HG03045 (cell line): Measurements from ENCODE around the gene CFAP45.

Experiments
- ATAC-seq: cut with Tn5 transposase; IDR thresholded peaks from one replicate; pipeline ENCODE4 v1.9.1; 2021; ENCODE audit warnings: mild to moderate bottlenecking, moderate library complexity; ENCODE audit not compliant: unreplicated experiment

The CFAP45 gene

DNA sequence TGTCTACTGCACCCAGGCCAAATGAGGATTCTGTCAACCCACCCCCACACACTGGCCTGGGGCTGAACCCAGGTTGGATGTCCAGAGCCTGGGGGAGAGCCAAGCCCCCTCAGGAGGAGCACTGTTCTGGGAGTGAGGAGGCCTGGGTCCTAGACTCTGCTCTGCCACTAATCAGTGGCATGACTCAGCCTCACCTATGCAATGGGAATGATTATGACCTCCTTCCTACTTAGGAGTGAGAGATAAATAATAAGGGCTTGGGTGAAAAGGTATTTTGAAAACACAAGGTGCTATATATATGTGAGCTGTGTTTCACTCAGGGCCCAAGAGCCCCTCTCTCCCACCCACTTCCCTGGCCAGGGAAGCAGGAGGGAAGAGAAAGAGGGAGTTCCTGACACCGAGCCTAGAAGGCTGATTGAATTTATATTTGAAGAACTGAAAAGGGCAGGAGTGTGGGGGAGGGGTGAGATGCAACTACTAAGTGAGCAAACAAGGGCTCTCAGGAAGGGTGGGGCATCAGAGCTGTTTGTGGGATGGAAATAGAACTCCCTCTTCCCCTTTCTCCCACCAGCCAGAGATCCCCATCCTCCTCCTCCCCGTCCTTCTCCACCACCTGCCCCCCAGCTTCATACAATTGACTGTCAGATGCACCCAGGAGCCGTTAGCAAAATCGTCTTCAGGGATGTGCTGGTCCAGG is 37.2 kb upstream of the CFAP45 start:
- no peak for ATAC-seq

- no peak for ATAC-seq
These were observed 36.4 kb upstream of the CFAP45 start for GRCh38 chr1:159936273-159936904.

- no peak for ATAC-seq
These were observed 35.8 kb upstream of the CFAP45 start for GRCh38 chr1:159935719-159936272.

GRCh38 chr1:159935305-159935704 is 35.3 kb upstream of the CFAP45 start:
- no peak for ATAC-seq

DNA sequence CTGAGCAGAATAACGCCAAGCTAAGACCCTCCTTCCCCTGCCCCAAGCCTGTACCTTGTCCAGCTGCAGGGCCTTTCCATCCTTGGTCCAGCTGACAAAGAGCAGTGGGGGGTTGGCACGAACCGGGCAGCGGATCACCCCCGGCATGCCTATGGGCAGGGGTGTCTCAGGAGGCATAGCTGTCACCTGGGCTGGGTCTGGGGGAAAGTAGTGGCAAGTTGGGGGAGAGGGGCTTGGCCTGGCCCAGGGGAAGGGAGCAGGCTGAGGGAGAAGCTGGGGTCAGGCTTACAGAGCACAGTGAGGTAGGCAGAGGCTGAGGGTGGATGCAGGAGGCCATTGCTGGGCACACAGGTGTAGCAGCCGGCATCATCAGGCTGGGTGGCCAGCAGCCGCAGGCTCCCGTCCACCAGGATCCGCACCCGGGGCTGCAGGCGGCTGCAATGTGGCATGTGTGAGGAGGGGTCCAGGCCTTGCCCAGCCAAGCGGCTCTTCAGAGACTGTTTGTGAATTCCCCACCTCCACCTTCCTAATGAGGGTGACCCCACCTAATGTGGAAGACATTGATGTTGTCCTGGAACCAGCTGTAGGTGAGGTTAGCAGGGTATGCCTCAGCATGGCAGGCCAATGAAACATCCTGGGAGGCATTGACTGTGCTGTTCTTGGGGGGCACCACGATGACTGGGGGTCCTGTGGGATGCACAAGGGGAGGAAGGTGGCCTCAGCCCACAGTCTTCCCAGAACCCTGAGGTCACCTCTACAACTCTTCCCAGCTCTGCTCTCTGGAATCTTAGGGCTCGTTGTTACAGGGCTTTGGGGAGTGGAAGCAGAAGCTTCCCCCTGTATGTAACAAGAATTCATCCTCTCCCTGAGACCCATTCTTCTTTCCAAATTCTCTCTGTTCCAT is 34.4 kb upstream of the CFAP45 start:
- ATAC-seq, result no peak

- no peak for ATAC-seq
These were observed 33.4 kb upstream of the CFAP45 start for GRCh38 chr1:159933347-159933746.

DNA sequence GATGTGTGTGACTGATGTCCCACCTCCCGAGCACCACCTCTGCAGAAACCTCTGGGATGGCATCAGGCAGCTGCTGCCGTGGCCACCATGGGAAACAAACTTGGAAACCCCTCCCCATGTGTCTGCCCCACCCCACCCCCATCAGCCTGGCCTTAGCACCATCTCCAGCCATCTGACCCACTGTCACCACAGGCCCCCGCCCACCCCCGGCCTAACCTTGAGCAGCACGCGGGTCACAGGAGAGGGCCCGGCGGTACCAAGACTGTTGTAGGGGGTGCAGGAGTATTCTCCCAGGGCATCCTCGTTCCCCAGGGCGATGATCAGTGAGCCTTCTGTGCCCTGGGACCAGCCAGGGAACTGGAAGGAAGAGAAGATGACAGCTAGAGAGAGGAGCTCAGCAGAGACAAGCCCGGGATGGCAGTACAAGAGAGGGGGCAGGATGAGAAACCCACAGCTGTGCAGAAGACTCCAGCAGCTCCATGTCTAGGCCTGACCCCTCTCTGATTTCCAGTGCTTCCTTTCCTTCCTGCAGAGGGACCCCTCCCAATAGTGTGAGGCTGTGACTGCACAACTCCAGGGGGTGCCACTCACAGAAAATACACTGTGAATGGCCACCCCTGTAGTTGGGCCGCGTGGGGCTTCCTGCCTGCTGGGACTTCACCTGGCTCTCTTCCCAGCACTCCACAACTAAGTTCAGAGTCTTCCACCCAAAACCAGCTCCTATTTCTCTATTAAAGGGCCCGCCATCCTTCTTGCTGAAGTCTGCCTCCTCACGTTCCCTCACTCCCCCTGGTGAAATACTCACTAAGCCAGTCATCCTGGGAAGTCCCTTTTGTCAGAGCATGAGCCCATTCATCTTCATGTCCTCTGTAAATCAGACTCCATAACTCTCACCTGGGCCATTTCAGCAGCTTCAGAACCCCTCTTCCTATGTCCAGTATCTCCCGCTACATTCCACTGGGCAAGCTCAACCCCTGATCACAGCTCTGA is 32.6 kb upstream of the CFAP45 start:
- ATAC-seq, result no peak

- no peak for ATAC-seq
These were observed 31.8 kb upstream of the CFAP45 start for GRCh38 chr1:159931795-159932173.

DNA sequence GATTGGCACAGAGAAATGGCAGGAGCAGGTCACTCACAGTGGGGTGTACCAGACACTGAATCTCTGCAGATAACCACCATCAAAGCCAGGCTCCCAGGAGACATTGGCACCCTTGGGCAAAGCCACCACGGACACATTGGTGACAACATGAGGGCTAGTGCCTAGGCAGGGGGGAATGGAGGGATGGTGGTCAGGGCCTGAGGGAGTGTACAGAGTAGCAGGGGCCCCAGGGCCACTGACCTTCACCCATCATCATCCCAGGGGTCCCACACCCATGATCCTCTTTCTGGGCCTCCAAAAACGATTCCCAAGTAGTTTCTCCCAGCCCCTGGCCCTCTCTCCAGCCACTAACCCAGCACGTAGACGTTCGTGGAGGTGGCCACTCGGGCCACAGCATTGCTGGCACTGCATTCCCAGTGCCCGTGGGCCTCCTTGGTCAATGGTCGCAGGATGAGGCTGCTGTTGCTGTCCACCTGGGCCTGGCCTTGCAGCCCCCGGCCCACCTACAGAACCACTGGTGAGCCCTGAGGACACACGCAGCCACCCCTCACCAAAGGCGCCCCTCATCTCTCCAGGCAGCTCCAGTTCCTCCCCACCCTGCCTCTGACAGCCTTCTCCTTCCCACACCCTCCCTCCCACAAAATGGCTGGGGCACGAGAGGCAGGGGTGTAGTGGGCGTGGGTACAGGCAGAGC is 31.3 kb upstream of the CFAP45 start:
- ATAC-seq, result no peak

DNA sequence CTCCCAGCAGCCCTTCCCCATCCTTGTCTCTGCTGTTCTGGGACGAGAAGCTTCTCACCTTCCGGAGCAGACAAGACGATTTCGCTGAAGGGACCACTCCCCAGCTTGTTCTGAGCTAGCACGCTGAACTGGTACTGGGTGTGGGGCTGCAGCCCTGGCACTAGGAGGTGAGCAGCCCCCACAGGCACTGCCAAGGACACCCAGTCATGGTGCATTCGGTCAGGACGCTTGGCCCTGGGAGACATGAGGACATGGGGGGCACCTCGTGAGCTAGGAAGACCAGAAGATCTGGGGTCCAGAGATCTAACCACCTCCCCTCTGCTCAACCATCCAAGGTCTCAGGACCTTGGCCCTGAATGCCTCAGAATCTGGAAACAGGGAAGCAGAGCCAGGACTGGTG is 30.7 kb upstream of the CFAP45 start:
- ATAC-seq, result no peak

- no peak for ATAC-seq
These were observed 30.3 kb upstream of the CFAP45 start for GRCh38 chr1:159930216-159930615.

DNA sequence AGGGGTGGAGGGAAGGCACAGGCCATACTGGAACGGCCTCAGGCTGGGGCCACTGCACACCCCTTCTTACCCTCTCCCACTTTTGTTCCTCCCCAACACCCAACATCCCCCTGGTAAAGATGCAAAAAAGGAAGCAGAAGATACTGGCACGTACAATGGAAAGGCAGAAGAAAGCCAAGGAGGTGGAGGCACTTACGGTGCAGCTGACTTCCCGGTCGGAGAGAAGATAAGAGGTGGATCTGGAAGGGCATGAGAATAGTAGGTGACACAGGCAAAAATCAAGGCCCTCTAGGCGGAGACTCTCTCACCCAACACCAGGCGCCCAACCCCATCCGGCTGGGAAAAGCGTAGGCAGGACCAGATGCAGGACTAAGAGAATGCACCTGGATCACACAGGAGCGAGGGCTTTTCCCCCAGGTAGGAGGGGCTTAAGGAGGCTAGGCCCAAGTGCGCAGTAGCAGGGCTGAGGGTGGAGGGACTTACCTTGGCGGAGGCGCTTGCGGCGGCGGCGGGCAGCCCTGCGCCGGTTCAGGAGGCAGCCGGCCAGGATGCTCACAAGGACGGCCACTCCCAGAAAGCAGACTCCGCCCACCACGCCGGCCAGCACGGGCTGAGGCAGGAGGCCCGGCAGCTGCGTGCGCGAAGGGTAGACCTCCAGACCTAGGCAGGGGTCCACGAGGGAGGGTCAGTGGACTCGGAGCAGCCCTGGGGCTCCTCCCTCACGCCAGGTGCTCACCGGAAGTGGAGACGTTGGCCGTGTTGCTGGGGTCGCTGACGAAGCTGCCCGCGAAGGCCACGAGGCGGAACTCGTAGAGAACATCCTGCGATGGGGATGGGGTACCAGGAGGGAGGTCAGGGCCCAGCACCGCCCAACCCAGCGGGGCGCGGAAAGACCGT is 29.4 kb upstream of the CFAP45 start:
- ATAC-seq, result no peak

DNA sequence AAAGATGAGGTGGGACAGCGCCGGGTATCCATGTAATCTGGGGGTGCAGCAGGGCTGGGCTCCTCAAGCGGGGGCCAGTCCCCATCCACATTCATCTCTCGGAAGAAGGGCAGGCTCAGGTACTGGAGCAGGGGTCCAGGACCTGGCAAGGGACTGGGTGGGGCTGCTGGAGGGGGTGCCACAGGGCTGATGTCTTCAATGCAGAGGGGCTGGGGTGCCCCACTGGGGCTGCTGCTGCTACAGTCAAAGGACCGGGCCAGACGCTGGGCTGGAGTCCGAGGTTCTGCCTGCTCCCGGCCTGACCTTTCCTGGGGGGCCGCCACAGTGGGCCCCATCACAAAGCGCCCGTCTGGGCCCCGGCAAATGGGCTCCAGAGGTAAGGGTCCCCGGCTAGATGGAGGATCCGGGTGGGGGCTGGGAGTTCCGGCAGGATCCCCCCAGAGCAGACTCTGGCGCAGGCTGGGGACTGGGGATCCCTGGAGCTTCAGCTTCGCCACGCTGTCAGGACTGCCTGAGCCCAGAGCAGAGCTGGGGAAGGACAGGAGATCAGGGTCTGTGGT is 28.6 kb upstream of the CFAP45 start:
- ATAC-seq, result no peak

GRCh38 chr1:159927849-159928431 is 28.0 kb upstream of the CFAP45 start:
- ATAC-seq, result no peak

- no peak for ATAC-seq
These were observed 27.4 kb upstream of the CFAP45 start for GRCh38 chr1:159927211-159927848.

- no peak for ATAC-seq
These were observed 25.7 kb upstream of the CFAP45 start for GRCh38 chr1:159925719-159926078.
